Stimulated activated CD4-positive, alpha-beta T cell treated with anti-CD3 and anti-CD28 coated beads, Interleukin-4, amount 100 ng/mL, for 24 hours (primary cell): ENCODE measurements around the gene WDR44.
"Not testable (repeated sequence)": the region's sequence is repeated elsewhere in the genome, so short reads cannot be mapped to it uniquely, and the experiment has no call there.

Experiments
- DNase-seq: peaks from one replicate; pipeline ENCODE4 v3.0.0-alpha.2; 2020

The WDR44 gene

DNA sequence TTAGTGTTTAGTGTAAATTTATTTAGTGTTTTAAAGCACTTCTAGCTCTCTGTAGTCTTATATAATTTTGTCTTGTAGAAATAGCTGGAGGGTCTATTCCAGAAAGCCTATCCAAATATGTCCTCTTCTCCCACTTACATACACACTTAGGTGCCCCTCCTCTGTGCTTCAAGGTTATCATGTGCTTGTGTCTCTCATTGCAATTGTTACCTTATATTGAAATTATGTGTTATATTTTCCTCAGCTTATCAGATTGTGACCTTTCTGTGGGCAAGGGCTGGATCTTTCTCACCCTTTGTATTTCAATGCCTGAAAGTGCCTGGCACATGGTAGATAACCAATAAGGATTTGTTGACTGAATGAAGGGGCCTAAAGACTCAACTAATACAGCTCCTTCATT lies 18.4 kb downstream of the WDR44 start:
- DNase-seq = no peak

DNA sequence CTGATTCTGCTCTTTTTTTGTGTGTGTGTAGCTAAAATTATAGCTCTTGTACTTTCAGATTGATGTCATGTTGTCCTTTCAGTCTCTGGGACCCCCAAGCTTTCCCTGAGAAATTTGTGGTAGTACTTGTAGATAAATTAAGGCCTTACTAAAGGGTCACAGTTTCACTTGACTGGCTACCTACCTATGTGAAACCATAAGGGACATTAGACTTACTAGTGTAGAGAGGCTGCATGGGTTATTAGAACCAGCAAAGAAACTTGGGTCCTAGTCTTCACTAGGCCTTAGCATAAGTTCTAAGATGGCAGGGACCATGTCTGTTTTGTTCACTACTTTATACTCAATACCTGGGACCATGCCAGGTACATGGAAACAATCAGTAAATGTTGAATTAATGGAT lies 21.4 kb downstream of the WDR44 start:
- no peak for DNase-seq

DNA sequence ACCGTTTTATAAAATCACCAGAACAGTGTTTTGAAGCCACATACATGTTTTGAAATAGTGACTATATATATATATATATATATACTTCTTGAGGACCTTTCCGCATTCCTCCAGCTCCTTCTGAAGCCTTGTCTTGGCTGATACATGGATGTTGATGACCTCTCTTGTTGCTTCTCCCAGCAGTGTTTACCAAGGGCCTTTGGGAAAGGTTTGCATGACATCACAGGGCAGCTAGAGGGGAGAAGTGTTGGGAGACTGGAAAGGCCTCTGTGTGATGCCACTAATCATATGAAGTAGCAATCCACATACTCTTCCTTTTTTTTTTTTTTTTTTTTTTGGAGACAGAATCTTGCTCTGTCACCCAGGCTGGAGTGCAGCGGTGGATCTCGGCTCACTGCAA lies 22.5 kb downstream of the WDR44 start:
- DNase-seq = no peak

DNA sequence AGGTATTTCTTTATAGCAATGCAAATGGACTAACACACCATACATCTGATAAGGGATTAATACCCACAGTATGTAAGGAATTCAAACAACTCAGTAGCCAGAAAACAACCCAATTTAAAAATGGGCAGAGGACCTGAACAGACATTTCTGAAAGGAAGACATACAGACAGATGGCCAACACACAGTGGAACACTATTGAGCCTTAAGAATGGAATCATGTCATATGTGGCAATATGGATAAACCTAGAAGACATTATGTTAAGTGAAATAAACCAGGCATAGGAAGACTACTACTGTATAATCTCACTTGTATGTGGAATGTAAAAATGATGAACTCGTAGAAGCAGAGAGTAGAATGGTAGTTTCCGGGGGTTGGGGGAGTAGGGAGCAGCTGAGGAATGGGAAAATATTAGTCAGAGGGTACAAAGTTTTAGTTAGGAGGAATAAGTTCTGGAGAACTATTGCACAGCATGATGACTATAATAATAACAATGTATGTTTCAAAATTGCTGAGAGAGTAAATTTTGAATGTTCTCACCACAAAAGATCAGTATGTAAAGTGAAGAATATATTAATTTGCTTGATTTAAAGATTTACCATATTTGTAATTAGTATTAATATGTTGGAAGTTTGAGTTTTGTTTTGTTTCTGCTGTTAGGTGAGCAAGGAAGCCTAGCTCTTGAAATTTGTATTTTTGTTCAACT lies 25.2 kb downstream of the WDR44 start:
- no peak for DNase-seq

DNA sequence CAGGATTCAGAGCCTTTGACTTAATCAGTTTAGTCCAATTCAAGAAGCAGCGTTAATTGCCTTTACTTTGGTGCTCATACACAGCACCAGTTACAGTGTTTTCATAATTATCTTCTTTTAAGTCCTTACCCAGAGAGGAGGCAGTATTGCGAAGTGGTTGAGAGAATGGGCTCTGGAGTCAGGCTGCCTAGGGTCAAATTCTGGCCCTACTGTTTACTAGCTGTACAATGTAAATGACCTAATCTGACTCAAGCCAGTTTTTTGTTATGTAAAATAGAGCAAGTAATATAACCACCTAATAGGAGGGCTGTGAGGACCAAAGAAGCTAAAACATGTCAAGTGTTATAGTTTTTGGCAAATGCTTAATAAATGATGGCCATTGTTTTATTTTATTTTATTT lies 27.6 kb downstream of the WDR44 start:
- DNase-seq = no peak

DNA sequence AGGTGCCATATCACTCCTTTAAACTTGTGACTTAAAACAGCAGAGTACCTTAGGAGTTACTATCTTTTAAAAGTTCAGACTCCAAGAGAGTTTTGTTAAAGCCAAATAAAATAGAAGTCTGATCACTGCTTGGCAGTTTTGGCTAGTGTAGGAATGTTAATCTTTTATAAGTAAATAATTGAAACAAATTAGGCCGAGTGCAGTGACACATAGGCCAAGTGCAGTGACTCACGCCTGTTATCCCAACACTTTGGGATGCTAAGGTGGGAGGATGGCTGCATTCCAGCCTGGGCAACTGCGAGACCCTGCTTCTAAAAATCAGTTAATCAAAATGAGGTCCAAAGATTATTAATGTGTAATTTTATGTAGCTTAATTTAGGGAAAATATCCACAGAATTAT lies 37.2 kb downstream of the WDR44 start:
- DNase-seq = no peak

DNA sequence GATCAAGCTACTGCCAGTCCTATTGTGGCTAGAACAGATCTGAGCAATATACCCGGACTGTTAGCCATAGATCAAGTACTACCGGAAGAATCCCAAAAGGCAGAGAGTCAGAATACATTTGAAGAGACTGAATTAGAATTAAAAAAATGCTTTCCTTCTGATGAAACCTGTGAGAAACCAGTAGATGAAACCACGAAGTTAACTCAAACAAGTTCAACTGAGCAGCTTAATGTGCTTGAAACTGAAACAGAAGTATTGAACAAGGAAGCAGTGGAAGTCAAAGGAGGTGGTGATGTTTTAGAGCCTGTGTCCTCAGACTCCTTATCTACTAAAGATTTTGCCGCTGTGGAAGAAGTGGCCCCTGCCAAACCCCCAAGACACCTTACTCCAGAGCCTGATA lies 46.8 kb downstream of the WDR44 start:
- DNase-seq = no peak

DNA sequence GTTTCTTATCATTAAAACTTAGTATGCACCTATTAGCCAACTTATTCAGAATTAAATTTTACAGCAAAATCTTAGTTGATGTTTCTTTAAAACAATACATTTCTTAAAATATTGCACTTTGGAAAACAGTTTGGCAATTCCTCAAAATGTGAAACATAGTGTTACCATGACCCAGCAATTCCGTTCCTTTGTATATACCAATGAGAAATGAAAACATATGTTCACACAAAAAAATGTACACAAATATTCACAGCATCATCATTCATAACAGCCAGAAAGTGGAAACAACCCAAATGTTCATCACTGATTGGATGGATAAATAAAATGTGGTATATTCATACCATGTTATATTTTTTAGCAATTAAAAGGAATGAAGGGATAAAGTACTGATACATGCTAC lies 50.2 kb downstream of the WDR44 start:
- DNase-seq = no peak

DNA sequence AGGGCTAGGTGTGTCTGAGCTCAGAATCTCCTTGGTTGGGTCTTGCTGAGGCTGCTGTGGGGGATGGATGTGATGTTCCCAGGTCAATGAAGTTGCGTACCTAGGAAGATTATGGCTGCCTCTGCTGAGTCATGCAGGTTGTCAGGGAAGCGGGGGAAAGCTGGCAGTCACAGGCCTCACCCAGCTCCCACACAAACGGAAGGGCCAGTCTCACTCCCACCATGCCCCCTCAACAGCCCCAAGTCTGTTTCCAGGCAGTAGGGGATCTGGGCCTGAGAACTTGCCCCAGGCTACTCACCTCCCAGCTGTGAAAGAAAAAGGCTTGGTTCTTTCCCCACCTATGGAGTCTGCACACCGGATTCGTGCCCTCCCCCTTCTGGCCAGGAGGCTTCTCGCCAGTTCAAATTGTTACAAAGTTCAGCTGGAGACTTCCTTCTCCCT lies 72.9 kb downstream of the WDR44 start:
- DNase-seq = no peak

DNA sequence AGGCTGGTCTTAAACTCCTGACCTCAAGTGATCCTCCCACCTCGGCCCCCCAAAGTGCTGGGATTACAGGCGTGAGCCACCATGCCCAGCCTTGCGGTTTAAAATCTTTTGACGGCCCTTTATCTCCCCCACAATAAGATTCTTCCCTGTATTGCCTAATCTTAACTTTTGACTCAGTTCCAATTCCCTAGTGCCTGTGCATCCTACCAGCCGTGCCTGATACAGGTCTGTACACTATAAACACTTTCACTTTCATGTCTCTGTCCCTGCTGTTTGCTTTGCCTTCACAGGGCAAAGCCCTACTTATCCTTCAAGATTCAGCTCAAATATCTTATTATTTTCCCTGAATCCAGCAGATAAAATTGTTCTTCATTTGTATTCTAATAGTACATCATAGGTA lies 74.6 kb downstream of the WDR44 start:
- DNase-seq = no peak

DNA sequence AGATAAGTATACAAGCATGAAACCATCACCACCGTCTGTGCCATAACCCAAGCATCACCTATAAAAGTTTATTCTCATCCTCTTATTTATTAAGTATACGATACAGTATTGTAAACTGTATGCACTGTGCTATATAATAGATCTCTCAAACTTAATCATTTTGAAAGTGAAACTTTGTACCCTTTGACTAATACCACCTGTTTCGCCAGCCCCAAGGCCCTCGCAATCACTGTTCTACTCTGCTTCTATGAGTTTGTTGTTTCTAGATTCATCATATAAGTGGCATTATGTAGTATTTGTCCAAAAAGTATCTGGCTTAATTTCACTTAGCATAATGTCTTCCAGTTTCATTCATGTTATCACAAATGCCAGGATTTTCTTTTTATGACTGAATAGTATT lies 77.7 kb downstream of the WDR44 start:
- DNase-seq = peak; percentile 3

DNA sequence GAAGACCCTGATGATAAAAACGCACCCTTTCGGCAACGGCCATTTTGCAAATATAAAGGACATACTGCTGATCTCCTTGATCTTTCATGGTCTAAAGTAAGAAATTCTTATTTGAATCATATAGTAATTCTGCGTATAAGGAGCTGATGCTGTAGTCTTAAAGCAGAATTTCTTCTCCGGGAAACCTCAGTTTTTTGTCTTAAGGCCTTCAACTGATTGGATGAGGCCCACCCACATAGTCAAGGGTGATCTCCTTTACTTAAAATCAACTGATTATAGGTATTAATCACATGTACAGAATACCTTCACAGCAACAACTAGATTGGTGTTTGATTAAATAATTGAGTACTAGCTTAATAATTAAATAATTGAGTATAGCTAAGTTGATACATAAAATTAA lies 86.9 kb downstream of the WDR44 start:
- no peak for DNase-seq

DNA sequence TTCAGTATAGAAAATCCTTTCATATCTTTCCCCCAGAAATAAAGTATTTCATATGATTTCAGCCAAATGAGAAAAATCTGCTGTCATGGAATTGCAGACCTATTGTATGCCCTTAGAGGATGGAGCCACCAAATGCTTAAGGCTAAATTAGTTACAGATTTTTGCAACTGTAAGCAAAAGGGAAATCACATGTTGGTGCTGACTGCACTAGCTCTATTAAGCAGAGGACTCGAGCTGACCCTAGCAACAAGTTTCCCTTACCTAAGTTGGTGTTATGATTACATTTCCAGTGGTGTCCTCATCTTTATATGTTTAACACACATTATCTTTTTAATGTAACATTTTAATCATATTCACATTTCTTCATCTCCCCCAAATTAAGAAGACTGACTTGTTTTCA lies 91.4 kb downstream of the WDR44 start:
- no peak for DNase-seq

DNA sequence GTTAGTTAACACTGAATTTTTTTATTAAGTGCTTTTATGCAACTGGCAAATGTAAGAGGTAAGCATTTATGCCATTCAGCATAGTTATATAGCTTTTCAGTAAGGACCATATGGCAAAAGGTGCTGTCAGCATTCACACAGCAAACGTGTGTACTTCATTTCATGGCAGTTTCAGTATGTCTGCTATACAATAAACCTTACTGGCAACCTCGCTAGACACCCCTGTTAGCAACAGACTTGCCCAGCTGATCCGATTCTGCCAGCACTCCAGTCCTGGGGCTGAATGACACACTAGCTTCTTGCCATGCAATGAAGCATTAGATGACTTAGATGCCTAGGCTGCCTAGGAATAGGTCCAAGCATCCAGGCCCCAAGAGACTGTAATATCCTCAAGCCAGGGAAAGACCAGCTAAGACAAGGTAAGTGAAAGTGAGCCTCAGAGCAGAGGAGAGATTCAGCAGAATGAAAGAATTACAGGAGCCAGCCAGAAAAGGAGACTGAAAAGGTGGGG lies 102.4 kb downstream of the WDR44 start:
- DNase-seq = no peak

DNA sequence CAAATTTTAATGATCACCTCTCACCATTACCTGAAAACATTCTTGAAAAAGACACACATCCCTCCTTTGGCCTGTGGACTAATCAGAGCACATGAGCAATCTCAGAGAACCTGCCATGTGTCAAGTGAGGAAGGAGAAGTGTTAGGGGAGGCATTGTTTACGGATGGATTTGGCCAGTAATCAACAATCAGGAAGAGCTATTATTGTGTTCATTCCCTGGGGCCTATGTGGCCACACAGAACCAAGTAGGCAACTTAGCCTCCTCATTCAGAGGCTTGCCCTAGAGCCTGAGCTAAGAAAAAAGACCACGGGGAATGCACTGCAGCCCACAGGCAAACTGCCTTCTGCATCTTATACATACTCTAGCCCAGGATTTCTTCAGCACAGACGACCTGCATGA lies 109.1 kb downstream of the WDR44 start:
- DNase-seq = no peak

DNA sequence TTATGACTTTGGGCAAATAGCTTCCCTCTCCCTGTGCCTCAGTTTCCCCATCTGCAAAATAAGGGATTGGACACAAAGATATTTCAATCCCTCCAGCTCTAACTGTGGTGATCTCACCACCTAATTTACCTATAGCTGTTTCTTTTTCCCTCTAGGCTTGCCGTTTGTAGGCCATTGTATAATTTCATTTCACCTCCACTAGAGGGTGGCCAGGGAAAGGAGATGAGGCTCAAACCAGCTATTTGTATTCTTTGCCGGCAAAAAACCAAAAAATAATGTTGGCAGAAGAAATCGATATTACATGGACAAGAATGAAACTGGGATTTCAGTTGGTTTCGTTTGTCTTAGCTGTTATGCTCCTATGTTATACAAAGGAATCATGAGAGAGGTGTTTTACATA lies 113.6 kb downstream of the WDR44 start:
- peak; percentile 11 for DNase-seq

DNA sequence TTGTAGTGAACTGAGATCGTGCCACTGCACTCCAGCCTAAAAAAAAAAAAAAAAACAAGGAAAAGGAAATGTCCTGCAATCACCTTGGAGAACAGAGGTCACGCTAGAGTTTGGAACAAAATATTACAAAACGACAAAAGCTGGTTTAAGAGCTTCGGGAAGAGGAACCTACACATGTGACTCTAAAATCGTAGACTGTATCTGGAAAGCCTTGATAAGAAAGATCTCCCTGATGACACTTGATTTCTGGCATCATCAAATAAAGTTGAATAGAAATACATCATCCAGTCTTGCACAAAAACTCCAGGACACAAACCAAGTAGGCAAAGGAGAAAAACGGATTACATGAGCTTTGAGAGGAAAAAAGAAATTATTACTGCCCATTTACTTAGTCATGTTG lies 118.6 kb downstream of the WDR44 start:
- DNase-seq = no peak

DNA sequence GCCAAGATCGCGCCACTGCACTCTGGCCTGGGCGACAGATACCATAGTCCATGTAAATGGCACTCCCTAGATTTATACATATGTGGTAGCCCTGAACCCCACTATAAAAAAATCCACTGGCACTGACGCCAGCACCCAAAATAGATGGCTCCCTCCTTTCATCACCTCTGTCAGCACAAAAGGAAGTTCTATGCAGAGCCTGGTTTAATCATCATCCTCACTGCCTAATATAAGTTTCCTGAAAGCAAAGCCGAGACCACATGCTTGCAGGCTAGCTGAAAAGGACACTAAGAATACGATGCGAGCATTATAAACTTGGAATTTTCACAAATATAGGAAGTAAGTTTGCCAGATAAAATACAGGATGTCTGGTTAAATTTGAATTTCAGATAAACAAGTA lies 122.2 kb downstream of the WDR44 start:
- DNase-seq = no peak

DNA sequence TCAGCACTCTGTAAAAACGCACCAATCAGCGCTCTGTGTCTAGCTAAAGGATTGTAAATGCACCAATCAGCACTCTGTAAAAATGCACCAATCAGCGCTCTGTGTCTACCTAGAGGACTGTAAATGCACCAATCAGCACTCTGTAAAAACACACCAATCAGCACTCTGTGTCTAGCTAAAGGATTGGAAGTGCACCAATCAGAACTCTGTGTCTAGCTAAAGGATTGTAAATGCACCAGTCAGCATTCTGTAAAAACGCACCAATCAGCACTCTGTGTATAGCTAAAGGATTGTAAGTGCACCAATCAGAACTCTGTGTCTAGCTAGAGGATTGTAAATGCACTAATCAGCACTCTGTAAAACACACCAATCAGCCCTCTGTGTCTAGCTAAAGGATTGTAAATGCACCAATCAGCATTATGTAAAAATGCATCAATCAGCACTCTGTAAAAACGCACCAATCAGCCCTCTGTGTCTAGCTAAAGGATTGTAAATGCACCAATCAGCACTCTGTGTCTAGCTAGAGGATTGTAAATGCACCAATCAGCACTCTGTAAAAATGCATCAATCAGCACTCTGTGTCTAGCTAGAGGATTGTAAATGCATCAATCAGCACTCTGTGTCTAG lies 124.9 kb downstream of the WDR44 start:
- not testable (repeated sequence) for DNase-seq

DNA sequence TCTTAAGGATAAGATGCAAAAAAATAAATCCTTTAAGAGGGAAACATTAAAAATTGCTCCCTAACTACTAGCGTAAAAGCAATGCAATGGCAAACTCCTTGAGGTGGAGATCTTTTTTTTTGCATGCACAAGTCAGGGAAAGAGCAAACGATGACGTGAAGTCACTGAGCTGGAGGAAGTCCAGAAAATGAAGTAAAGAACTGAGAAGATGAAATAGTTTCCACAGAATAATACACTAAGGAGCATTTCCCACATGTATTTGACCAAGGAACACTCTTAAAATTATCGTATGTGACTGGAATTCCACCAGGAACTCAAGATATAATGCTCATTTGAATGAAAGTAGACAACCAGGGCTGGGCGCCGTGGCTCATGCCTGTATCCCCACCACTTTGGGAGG lies 128.7 kb downstream of the WDR44 start:
- no peak for DNase-seq

DNA sequence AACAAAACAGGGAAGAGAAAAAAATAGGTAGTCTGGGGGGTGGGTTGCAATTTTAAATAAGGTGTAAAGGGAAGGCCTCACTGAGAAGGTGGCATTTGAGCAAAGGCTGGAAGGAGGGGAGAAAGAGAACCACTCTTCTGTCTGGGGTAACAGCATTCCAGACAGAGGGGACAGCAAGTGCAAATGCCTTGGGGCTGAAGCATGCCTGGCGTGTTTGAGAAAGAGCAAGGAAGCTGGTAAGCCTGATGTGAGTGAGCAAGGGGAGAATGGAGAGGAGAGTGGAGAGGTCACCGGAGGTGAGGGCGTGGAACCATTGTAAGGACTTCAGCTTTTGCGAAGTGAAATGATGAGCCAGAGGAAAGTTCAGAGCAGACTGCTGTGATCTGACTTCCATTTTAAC lies 130.0 kb downstream of the WDR44 start:
- DNase-seq = no peak

DNA sequence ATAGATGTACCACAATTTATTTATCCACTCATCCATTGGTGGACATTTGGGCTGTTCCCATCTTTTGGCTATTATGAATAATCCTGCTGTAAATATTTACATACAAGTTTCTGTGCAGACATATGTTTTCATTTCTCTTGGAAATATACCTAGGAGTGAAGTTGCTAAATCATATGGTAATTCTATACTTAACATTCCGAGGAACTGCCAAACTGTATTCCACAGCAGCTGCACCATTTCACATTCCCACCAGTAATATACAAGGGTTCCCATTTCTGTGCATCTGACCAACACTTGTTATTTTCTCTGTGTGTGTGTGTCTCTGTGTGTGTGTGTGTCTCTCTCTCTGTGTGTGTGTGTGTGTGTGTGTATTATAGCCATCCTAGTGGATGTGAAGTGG lies 134.3 kb downstream of the WDR44 start:
- DNase-seq = no peak

DNA sequence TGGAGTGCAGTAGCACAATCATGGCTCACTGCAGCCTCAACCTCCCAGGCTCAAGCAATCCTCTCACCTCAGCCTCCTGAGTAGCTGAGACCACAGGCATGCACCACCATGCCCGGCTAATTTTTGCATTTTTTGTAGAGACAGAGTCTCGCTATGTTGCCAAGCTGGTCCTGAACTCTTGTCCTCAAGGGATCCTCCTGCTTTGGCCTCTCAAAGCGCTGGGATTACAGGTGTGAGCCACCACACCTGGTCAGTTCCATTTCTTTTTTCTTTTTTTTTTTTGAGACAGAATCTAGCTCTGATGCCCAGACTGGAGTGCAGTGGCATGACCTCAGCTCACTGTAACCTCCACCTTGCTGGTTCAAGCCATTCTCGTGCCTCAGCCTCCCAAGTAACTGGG lies 136.5 kb downstream of the WDR44 start:
- DNase-seq = not testable (repeated sequence)

DNA sequence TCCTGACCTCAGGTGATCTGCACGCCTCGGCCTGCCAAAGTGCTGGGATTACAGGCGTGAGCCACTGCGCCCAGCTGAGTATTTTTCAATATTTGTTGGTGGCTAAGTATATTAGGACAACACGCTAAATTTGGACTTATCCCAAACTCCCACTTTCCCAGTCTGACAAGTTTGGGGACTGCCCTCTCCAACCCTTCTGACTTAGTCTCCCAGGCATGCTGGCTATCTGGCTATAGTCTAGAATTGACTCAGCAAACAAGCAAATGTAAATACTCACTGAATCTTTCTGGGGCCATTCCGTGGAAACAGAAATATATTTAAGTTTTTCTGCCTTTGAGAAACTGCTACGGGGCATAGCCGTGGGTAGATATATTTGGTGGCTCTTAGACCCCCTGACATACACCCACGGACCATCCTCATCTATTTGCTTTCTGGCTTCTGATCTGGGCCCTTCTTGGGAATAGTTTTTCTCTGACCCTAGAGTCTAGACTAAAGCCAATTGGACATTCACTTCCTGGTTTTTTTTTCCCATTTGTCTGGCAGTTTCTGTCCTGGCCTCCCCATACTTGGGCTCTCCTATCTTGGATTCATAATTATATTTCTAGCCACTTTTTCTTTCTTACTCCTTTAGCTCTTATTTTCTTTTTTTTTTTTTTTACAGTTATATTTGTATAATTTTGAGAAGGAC lies 138.5 kb downstream of the WDR44 start:
- no peak for DNase-seq
